Left renal pelvis (tissue), 4 donors: ENCODE measurements around the gene EIF1. TPM values are rescaled to one million over a fixed set of nuclear protein-coding genes. Genes with fewer than 3 reads are reported as not detected.
"Not testable (repeated sequence)": the region's sequence is repeated elsewhere in the genome, so short reads cannot be mapped to it uniquely, and the experiment has no call there.

Experiments used
- DNase-seq, 4 donors: peaks; one replicate each; pipeline ENCODE4 v3.0.0-alpha.2; 2013; ENCODE audit warnings: low read depth in 4 of 4, low spot score in 3 of 4
- polyA plus RNA-seq, 4 donors: library from polyadenylated mRNA; unstranded; fragments of 120-200 nt; gene quantifications; one replicate each; pipeline ENCODE4 v1.2.1, GENCODE V29; 2013; ENCODE audit not compliant: insufficient read length in 4 of 4

The EIF1 gene
- polyA plus RNA-seq, result 100 to 1,000 TPM; 669 to 825 (median 761) TPM

DNA sequence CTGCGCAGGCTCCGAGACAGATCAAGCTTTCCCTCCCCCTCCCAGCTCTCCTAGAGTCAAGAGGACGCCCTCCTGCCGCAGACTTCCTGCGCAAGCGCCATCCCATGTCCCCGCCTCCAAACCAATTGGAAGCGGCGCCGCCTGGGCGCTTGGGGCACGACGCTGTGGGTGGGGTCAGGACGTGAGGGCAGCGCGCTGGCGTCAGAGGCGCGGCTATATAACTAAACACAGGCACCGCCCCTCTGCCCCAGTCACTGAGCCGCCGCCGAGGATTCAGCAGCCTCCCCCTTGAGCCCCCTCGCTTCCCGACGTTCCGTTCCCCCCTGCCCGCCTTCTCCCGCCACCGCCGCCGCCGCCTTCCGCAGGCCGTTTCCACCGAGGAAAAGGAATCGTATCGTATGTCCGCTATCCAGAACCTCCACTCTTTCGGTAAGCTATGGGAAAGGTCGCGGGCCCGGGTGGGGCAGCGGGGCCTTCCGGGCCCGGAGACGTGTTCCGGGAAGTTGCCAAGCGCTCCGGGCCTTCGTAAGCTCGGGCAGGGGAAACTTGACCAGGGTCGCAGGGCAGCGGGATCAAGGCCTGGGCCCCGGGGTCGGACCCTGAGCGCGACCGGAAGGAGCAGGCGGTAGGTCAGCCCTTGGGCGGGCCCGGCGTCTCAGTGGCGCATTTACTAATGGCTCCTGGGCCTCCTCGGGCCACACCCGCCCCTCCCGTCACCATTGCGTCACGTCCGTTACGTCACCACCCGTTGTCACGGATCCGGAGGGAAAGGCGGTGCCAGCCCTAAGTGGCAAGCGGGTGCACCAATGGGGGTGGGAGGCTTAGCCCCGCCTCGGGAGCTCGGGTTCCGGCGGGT is at the start of gene EIF1:
Gene EIF1 (plus strand): TSS at position 245 of the 856 bp plus-strand sequence. CDS start 154 bp downstream, at position 399.
- peak; percentile 98 to 99 (median 99) for DNase-seq

- no peak for DNase-seq
Observed at GRCh38 chr17:41638941-41639340, 49.7 kb upstream of the EIF1 start.

GRCh38 chr17:41639492-41640473 is 48.9 kb upstream of the EIF1 start:
- DNase-seq, result no peak

DNA sequence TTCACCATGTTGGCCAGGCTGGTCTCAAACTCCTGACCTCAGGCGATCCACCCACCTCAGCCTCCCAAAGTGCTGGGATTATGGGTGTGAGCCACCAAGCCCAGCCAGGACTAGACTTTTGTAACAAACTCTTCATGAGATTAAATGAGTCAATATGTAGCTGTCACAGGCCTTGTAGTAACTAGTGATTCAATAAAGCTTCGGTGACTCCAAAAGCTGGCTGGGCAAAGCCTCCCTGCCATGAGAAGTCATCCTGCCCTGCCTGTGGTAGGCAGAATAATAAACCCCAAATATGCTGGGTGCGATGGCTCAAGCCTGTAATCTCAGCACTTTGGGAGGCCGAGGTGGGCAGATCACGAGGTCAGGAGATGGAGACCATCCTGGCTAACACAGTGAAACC is 48.1 kb upstream of the EIF1 start:
- DNase-seq, result not testable (repeated sequence)

GRCh38 chr17:41642252-41643156 is 46.2 kb upstream of the EIF1 start:
- no peak for DNase-seq

DNA sequence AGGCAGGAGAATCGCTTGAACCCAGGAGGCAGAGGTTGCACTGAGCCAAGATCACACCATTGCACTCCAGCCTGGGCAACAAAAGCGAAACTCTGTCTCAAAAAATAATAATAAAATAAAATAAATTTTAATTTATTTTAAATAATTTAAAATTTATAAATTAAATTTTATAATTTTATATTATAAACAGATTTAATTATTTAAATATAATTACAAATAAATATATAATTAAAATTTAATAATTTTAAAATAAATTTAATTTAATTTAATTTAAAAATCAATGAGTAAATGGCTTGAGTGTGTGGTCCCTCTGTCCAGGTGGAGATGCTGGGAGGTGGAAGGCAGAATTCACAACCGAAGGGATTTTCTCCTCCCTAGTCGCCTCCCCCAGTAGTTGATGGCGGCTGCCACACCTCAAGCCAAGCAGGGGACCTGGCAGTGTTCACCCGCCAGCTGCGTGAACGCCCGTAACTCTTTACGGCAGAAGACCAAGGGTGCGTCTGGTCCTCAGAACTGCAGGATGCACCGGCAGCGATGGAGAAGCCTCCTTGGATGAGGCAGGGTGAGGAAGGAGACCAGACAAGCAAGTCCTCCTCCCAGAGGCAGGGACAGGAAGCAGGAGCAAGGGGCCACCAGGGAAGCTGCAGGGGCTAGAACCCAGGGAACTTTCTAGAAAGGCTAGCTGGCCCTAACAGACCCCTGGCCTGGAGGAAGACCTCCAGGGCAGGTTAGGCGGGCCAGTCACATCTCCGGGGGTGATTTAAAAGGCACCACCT is 41.5 kb upstream of the EIF1 start:
- no peak for DNase-seq

DNA sequence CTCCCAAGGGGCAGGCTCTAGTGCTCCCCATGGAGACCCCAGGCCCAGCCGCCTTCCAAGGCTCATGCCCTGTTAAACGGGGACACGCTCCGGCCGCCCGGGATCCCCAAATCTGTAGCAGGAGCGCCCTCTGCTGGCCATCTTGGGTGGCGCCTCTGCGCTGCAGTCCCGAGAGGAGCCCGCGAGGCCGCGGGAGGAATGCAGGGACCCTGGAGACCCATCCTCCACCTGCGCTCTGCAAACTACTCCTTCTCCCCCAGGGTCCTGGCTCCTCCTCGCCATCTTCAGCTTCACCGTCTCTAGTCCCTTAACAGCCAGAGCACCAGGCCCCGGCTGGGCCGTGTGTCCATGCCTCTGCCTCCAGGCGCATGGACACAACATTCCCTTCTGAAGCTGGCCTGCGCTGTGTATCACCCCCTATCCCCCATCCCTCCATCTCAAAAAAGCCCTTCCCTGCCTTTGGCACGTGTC is 40.7 kb upstream of the EIF1 start:
- DNase-seq, result peak in 1 of 4 donors; percentile 71

- DNase-seq, result peak in 1 of 4 donors; percentile 74
Observed at GRCh38 chr17:41648411-41649195, 40.1 kb upstream of the EIF1 start.

DNA sequence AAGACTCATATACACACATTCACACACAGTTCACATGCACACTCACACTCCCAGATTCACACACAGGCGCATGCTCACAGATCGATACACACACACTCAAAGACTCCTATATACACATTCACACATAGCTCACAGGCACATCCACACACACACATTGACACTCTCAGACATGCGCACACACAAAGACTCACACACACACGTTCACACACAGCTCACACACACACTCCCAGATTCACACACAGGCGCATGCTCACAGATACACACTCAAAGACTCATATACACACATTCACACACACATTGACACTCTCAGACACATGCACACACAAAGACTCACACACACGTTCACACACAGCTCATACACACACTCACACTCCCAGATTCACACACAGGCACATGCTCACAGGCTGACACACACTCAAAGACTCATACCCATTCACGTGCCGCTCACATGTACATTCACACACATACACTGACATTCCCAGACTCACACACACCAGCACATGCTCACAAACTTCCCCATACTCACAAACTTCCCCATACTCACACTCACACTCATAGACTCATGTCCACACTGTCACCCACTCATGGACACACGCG is 38.7 kb upstream of the EIF1 start:
- no peak for DNase-seq

- DNase-seq, result no peak
Observed at GRCh38 chr17:41650794-41651624, 37.7 kb upstream of the EIF1 start.

- DNase-seq, result no peak
Observed at GRCh38 chr17:41651625-41652460, 36.8 kb upstream of the EIF1 start.

GRCh38 chr17:41652461-41652970 is 36.2 kb upstream of the EIF1 start:
- DNase-seq, result no peak

DNA sequence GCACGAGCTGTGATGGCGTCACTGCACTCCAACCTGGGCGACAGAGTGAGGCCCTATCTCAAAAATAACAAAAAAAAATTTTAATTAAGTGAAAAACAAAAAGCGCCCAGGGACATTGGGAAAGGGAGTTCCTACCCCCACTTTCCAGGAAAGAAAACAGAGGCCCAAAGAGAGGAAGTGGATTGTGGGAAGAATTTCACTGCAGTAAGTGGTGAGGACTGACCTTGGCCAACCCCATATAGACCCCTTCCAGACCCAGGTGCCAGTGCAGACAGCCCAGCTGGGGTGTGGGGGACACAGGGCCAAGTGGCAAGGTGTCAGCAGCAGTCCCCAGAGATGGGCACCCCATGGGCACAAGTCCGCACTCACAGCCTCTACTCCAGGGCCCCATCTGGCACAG is 35.3 kb upstream of the EIF1 start:
- no peak for DNase-seq

- no peak for DNase-seq
Observed at GRCh38 chr17:41653892-41654677, 34.6 kb upstream of the EIF1 start.
